HG03025 (cell line): ENCODE data around the gene CUEDC1.
A peak's percentile ranks its signal among the peaks of the same experiment; 100 is the strongest.
"Not testable (repeated sequence)": the region's sequence is repeated elsewhere in the genome, so short reads cannot be mapped to it uniquely, and the experiment has no call there.

Experiments
- ATAC-seq: cut with Tn5 transposase; IDR thresholded peaks from one replicate; pipeline ENCODE4 v1.9.1; 2021; ENCODE audit warnings: mild to moderate bottlenecking, moderate library complexity; ENCODE audit not compliant: unreplicated experiment, low FRiP score

The CUEDC1 gene

GRCh38 chr17:57940653-57941329 is 14.4 kb downstream of the CUEDC1 start:
- ATAC-seq: no peak

- no peak for ATAC-seq
These were observed 15.0 kb downstream of the CUEDC1 start for GRCh38 chr17:57940231-57940630.

DNA sequence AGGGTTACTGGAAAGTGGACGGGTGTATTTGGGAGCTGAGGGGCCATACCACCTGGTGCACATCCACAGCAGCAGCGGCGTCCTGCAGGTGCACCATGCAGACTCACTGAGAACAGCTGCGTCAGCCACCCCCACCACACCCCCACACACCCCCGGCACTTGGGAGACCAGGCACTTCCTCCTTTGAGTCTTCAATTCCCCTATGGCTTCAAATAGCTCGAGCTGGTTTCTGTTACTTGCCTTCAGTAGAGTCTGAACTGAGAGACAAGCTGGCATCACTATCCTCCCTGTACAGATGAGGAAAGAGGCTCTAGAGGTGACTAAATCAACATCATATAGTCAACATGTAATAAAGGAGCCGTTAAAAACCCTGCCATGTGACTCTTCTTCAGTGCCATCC is 15.4 kb downstream of the CUEDC1 start:
- ATAC-seq: peak; percentile 48

- no peak for ATAC-seq
These were observed 17.1 kb downstream of the CUEDC1 start for GRCh38 chr17:57938061-57938502.

DNA sequence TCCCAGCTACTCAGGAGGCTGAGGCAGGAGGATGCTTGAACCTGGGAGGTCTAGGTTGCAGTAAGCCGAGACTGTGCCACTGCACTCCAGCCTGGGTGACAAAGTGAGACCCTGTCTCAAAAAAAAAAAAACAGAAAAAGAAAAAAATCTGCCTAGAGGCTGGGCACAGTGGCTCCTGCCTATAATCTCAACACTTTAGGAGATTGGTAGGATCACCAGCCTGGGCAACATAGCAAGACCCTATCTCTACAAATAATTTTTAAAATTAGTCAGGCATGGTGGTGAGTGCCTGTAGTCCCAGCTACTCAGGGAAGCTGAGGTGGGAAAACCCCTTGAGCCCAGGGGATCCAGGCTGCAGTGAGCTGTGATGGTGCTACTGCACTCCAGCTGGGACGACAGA is 17.7 kb downstream of the CUEDC1 start:
- ATAC-seq: no peak

- no peak for ATAC-seq
These were observed 19.1 kb downstream of the CUEDC1 start for GRCh38 chr17:57935833-57936807.

GRCh38 chr17:57931488-57932137 is 23.6 kb downstream of the CUEDC1 start:
- no peak for ATAC-seq

DNA sequence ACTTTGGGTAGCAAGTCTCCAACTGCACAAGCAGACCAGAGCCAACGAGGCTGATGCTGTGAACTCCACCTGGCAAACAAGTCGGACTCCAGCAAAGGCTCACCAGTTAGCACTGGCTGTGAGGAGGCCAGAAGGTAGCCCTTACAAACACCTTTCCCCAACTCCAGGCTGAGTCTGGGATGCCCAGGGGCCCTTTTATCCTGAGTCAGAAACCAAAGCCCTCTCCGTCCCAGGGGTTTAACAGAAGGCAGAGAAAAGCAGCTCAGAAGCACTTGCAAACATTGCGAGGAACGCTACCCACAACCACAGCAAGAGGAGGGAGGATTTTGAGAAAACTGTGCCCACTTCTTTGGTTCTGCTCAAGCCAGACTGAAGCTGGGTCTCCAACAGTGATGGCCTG is 25.0 kb downstream of the CUEDC1 start:
- no peak for ATAC-seq

GRCh38 chr17:57929386-57929785 is 25.8 kb downstream of the CUEDC1 start:
- no peak for ATAC-seq

DNA sequence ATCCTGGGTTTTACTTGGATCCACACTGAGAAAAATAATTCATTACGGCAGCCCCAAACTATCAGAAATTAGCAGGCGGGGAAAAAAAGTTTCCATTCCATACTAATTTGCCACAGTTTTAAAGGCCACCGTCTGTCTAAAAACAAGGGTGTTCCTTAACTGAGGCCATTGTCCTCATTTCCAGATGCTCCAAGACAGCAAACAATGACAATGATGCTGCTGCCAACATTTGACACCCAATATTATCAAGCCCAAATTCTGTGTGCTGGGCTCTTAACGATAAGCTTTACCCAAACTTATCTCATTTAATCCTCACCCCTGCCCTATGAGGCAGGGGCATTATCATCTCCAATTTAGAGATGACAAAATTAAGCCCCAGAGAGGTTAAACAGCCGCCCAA is 26.3 kb downstream of the CUEDC1 start:
- ATAC-seq: no peak

DNA sequence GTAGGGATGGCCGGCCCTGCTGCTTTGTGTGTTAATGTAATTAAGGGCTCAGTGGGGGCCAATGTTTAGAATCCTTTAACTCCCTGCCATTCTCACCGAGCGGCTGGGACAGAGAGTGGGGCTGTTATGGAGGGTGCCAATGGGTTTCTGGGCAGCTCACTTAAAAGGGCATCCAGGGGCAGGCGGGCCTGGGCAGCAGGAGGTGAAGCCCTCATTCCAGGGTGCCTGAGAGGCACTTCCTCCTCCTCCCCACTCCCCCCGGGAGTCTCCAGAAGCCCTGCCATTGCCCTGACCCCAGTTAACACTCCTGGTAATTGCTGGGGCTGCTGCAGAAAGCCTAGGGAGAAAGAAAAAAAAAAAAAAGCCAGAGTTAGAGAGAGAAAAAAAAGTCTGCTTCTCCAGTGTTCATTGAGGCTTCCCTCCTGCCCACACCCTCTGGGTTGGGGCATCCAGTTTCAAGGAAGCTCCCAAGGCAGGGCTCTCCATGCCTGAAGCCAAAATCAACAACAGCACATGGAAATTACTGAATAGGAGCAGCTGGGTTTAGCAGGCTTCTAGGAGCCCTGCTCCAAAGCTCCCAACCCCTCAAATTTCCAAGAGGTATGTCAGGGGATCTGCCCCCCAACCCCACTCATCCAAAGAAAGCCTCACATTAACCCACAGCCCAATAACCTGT is 28.0 kb downstream of the CUEDC1 start:
- ATAC-seq: no peak

- no peak for ATAC-seq
These were observed 28.5 kb downstream of the CUEDC1 start for GRCh38 chr17:57926723-57927047.

DNA sequence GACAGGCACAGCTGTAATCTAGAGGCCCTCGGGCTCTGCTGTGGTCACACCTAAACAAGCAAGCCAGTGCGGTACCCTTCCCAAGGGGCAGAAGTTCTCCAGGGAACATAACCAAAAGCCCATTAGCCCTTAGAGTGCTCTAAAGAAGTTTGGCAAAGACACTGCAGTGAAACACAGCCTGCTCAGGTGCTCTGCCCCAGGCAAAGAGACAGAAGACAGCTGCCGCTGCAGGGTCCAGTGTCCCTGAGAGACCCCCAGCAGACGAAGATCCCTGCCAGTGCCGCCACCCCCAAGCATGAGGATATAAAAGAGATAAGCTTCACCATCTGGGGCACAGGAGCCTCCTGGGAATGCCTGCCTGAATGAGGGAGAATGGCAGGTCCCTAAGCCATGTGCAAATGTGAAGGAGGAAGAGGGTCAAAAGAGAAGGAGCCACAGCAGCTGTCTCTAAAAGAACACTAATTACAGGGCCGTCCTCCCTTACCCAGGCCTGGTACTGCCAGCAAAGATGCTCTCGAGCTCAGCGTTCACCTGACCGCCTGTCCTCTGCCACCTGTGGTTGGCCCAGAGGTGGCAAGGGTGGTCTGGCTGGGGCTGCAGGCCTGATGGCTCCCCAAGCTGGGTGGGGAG is 29.7 kb downstream of the CUEDC1 start:
- ATAC-seq: no peak

DNA sequence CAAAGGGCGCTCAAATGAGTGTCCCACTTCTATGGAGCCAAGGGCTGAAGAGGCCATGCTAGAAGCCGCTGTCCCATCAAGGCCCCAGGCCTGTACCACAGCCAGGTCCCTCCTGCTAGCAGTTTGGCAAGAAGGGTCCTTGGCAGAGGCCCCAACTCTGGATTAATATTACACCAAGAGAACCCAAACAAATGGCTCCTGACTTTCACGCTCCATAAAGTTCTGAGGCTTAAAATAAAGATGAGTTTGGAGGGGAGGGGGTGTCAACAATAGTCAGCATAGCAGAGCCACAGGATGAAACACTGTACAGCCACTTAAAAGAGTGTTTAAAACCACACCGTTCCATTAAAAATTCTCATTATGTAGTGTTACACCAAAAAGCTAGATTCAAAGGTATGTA is 30.5 kb downstream of the CUEDC1 start:
- ATAC-seq: no peak

DNA sequence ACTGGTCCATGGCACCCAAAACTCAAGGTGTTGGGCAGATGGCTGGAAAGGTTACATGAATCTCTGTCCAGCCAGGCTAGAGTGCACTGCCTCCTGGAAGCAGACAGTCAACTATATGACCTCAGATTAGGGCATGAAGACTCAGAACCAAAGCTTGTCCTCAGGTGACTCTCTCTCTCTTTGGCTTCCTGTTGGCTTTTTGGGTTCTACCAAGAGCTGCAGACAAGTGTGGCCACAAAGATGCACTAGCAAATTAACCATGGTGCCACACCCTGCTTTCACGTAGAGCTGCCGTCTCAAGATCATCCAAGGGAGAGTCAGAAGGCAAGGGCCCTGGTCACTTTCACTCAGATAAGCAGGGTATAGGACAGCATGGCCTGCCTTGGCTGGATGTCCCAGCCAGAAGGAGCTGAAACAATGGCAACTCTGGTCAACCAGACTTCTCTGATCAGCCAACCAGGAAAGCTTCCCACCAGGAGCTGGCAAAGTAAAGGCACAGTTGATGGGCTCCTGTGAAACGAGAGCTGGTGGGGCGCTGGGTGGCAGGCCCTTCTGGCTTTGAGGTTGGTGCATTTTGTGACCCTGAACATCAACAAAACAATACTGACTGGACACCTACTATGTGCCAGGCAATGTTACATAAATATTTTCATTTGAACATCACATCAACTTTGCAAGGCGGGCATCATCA is 31.9 kb downstream of the CUEDC1 start:
- no peak for ATAC-seq

- not testable (repeated sequence) for ATAC-seq
These were observed 32.5 kb downstream of the CUEDC1 start for GRCh38 chr17:57922745-57923144.

- ATAC-seq: no peak
These were observed 34.1 kb downstream of the CUEDC1 start for GRCh38 chr17:57920916-57921703.

DNA sequence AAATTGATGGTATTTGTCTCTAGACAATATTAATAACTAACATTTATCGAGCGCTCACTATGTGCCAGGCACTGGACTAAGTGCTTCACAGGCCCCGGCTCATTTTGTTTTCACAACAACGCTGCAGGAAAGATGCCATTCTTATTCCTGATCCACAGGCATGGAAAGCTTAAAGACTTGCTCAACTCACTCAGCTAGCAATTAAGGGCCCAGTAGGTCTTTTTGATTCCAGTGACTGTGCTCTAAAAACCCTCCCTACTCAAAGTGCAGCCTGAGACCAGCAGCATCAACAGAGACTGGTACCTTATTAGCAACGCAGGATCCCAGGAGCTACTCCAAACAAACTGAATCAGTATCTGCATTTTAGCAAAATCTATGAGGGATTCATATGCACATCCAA is 35.3 kb downstream of the CUEDC1 start:
- ATAC-seq: no peak
